ENCODE data around the gene ENTHD1.

Gene ENTHD1

DNA sequence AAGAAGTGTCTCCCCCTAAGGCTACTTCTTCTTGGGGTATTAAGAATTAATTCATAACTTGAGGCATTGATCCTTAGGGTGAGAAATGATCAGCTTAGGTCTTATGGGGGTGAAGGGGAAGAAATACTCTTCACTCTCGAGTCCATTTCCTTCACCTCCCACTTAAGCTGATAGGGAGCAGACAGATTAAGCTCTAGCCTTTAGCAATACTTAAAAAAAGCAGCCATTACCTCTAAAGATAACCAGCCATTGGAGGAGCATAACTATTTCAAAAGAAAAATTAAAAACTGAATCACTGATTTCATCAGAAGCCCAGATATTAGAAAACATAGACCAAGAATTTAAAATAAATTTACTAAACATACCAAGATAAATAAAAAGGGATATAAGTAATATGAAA, 60.5 kb downstream of the ENTHD1 start:
- Histone ChIP-seq H3K4me1 (ENCODE audit: control insufficient read depth, low read depth, low read length) (no peaks in the 10 kb centered on the region), H3K36me3 (ENCODE audit: control insufficient read depth, low read depth, low read length) (no peaks in the 10 kb centered on the region), H3K4me3 (ENCODE audit: low read length) (no peak overlapping the region), H3K27ac (ENCODE audit: low read length) (no peak overlapping the region), H3K27me3 (ENCODE audit: control insufficient read depth, insufficient read depth, low read length) (no peaks in the 10 kb centered on the region), H3K9me3 (ENCODE audit: control insufficient read depth, low read depth, low read length) (no peaks in the 10 kb centered on the region), H3K9ac (ENCODE audit: low read length) (no peak overlapping the region)

DNA sequence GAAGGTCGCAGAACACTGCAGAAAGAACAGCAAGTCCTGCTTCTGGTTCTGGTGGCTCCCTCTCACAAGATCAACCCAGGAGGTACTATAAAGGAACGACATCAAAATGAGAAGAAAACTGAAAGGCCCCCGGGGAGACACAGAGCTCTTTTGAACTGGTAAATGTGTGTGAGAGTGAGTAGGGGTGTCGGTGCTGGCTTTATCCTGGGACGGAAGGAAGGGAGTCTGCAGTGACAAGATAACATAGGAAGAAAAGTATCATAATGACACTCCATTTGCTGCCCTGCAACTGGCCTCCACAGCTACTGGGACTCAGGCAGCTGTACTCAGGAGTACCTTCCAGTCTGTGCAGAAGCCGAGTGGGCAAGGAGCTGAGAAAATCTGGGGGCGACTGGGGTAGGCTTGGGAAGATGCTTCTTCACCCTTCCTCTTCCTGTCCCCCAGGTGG, 60.9 kb downstream of the ENTHD1 start:
- Histone ChIP-seq H3K36me3 (ENCODE audit: control insufficient read depth, low read depth, low read length) (no peaks in the 10 kb centered on the region), H3K9me3 (ENCODE audit: control insufficient read depth, low read depth, low read length) (no peaks in the 10 kb centered on the region), H3K9ac (ENCODE audit: low read length) (no peak overlapping the region), H3K27me3 (ENCODE audit: control insufficient read depth, insufficient read depth, low read length) (no peaks in the 10 kb centered on the region), H3K4me1 (ENCODE audit: control insufficient read depth, low read depth, low read length) (no peaks in the 10 kb centered on the region), H3K4me3 (ENCODE audit: low read length) (no peak overlapping the region), H3K27ac (ENCODE audit: low read length) (no peak overlapping the region)

DNA sequence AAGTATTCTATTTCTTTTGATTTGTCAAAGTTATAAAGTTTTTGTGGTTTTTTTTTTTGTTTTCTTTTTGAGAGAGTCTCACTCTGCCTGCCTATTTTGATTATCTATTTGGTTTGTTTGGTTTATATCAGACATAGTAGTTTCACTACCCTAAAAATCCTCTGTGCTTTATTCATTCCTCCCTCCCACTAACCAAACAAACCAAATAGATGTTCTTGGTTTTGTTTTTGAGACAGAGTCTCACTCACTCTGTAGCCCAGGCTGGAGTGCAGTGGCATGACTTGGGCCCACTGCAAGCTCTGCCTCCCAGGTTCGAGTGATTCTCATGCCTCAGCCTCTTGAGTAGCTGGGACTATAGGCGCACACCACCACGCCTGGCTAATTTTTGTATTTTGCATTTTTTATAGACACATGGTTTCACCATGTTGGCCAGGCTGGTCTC, 67.9 kb downstream of the ENTHD1 start:
- H3K36me3 ChIP-seq (ENCODE audit: control insufficient read depth, low read depth, low read length) = no peaks in the 10 kb centered on the region
- no peak overlapping the region for H3K9ac ChIP-seq (ENCODE audit: low read length)
- H3K27me3 ChIP-seq (ENCODE audit: control insufficient read depth, insufficient read depth, low read length) = no peaks in the 10 kb centered on the region
- H3K4me3 ChIP-seq (ENCODE audit: low read length) = no peak overlapping the region
- H3K27ac ChIP-seq (ENCODE audit: low read length) = no peak overlapping the region
- no peaks in the 10 kb centered on the region for H3K9me3 ChIP-seq (ENCODE audit: control insufficient read depth, low read depth, low read length)
- no peaks in the 10 kb centered on the region for H3K4me1 ChIP-seq (ENCODE audit: control insufficient read depth, low read depth, low read length)

DNA sequence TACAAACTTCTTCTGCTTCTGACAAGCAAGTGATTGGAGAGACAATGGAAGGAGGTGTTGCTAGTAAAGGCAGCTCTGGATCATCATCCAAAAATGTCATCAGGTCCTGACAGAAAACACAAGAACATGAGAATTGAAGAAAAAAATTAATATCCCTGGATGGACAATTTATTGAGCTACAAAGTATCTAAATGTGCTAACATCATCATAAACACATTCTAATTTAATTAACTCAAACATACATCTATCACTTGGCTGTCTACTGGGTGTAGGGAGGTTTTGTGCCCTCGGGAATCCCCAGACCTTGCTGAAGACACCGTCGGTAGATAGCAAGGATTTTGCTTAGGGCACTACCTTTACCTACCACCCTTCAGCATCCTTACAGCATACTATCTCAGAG, 72.6 kb downstream of the ENTHD1 start:
- no peaks in the 10 kb centered on the region for H3K4me1 ChIP-seq (ENCODE audit: control insufficient read depth, low read depth, low read length)
- no peaks in the 10 kb centered on the region for H3K27me3 ChIP-seq (ENCODE audit: control insufficient read depth, insufficient read depth, low read length)
- no peak overlapping the region for H3K4me3 ChIP-seq (ENCODE audit: low read length)
- H3K9ac ChIP-seq (ENCODE audit: low read length) = no peak overlapping the region
- no peaks in the 10 kb centered on the region for H3K9me3 ChIP-seq (ENCODE audit: control insufficient read depth, low read depth, low read length)
- no peaks in the 10 kb centered on the region for H3K36me3 ChIP-seq (ENCODE audit: control insufficient read depth, low read depth, low read length)
- no peak overlapping the region for H3K27ac ChIP-seq (ENCODE audit: low read length)

DNA sequence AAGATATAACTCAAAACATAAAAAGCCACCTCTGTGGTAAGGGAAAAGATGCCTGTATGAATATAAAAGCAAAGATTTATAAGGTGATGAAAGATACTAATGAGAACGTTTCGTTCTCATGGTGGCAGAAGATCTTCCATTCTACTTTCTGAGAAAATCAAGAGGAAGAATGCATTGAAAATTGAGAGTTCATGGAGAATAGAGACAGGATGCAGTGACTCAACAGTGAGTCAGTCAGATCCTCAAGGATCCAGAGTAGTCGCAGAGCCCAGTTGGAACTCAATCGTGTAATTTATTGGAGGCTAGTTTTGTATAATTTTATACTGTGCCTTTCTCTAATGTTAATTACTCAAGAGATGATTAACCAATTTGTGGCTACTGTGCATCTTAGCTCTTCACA, 73.3 kb downstream of the ENTHD1 start:
- Histone ChIP-seq H3K27ac (ENCODE audit: low read length) (no peak overlapping the region), H3K9me3 (ENCODE audit: control insufficient read depth, low read depth, low read length) (no peaks in the 10 kb centered on the region), H3K36me3 (ENCODE audit: control insufficient read depth, low read depth, low read length) (no peaks in the 10 kb centered on the region), H3K4me1 (ENCODE audit: control insufficient read depth, low read depth, low read length) (no peaks in the 10 kb centered on the region), H3K9ac (ENCODE audit: low read length) (no peak overlapping the region), H3K27me3 (ENCODE audit: control insufficient read depth, insufficient read depth, low read length) (no peaks in the 10 kb centered on the region), H3K4me3 (ENCODE audit: low read length) (no peak overlapping the region)

DNA sequence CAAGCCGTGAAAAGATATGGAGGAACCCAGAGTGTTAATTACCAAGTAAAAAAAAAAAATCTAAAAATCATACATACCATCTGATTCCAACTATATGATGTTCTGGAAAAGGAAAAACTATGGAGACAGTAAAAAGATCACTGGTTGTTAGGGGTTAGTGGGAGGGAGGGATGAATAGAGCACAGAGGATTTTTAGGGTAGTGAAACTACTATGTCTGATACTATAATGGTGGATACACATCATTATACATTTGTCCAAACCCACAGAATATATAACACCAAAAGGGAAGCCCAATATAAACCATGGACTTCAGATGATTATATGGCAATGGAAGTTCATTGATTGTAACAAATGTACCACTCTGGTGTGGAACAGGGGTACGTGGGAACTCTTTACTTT, 74.1 kb downstream of the ENTHD1 start:
- Histone ChIP-seq H3K4me3 (ENCODE audit: low read length) (no peak overlapping the region), H3K27ac (ENCODE audit: low read length) (no peak overlapping the region), H3K27me3 (ENCODE audit: control insufficient read depth, insufficient read depth, low read length) (no peaks in the 10 kb centered on the region), H3K4me1 (ENCODE audit: control insufficient read depth, low read depth, low read length) (no peaks in the 10 kb centered on the region), H3K36me3 (ENCODE audit: control insufficient read depth, low read depth, low read length) (no peaks in the 10 kb centered on the region), H3K9me3 (ENCODE audit: control insufficient read depth, low read depth, low read length) (no peaks in the 10 kb centered on the region), H3K9ac (ENCODE audit: low read length) (no peak overlapping the region)

DNA sequence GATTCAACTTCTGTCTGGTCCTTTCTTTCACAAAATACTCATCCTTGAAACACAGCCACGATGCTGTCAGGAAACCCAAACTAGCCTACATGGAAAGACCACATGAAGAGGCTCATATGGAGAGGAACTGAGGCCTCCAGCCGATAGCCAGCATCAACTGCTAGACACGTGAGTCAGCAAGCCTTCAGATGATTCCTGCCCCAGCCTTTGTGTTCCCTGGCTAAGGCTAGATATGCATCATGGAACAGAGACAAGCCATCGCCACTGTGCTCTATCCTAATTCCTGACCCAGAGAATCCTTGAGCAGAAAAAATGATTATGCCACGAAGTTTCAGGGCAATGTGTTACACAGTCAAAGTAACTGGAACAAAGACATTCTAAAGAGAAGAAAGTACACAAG, 75.5 kb downstream of the ENTHD1 start:
- Histone ChIP-seq H3K9me3 (ENCODE audit: control insufficient read depth, low read depth, low read length) (no peaks in the 10 kb centered on the region), H3K4me3 (ENCODE audit: low read length) (no peak overlapping the region), H3K9ac (ENCODE audit: low read length) (no peak overlapping the region), H3K4me1 (ENCODE audit: control insufficient read depth, low read depth, low read length) (no peaks in the 10 kb centered on the region), H3K27me3 (ENCODE audit: control insufficient read depth, insufficient read depth, low read length) (no peaks in the 10 kb centered on the region), H3K27ac (ENCODE audit: low read length) (no peak overlapping the region), H3K36me3 (ENCODE audit: control insufficient read depth, low read depth, low read length) (no peaks in the 10 kb centered on the region)

DNA sequence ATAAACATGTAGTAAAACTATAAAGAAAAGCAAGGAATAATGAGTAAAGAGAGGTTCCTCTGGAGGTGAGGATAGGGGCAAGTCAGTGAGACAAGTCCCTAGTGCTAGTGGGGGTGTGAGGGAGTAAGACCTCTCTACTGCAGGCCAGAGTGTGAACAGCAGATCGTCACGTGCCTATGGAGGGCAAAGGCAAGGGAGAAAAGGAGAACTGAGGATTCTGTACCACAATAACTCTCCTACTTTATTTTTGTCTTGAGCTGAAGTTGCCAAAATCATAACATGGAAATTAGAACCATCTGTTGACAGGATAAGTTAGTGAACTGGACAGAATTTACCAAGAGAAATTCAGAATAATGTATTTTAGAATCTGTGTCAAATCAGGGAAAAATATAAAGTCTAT, 77.6 kb downstream of the ENTHD1 start:
- no peak overlapping the region for H3K4me3 ChIP-seq (ENCODE audit: low read length)
- H3K27me3 ChIP-seq (ENCODE audit: control insufficient read depth, insufficient read depth, low read length) = no peaks in the 10 kb centered on the region
- H3K9ac ChIP-seq (ENCODE audit: low read length) = no peak overlapping the region
- no peaks in the 10 kb centered on the region for H3K36me3 ChIP-seq (ENCODE audit: control insufficient read depth, low read depth, low read length)
- no peaks in the 10 kb centered on the region for H3K9me3 ChIP-seq (ENCODE audit: control insufficient read depth, low read depth, low read length)
- H3K27ac ChIP-seq (ENCODE audit: low read length) = no peak overlapping the region
- H3K4me1 ChIP-seq (ENCODE audit: control insufficient read depth, low read depth, low read length) = no peaks in the 10 kb centered on the region

DNA sequence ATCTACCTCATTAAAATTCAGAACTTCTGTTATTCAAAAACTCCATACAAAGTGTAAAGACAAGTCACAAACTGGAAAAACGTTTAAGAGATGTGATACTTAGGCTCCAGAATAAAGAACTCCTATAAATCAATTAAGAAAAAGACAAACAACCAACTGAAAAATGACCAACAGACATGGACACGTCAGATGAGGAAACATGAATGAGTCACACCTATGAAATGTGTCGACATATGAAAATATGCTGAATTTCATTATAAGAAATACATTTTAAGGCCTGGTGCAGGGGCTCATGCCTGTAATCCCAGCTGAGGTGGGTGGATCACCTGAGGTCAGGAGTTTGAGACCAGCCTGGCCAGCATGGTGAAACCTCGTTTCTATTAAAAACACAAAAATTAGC, 78.7 kb downstream of the ENTHD1 start:
- no peak overlapping the region for H3K4me3 ChIP-seq (ENCODE audit: low read length)

DNA sequence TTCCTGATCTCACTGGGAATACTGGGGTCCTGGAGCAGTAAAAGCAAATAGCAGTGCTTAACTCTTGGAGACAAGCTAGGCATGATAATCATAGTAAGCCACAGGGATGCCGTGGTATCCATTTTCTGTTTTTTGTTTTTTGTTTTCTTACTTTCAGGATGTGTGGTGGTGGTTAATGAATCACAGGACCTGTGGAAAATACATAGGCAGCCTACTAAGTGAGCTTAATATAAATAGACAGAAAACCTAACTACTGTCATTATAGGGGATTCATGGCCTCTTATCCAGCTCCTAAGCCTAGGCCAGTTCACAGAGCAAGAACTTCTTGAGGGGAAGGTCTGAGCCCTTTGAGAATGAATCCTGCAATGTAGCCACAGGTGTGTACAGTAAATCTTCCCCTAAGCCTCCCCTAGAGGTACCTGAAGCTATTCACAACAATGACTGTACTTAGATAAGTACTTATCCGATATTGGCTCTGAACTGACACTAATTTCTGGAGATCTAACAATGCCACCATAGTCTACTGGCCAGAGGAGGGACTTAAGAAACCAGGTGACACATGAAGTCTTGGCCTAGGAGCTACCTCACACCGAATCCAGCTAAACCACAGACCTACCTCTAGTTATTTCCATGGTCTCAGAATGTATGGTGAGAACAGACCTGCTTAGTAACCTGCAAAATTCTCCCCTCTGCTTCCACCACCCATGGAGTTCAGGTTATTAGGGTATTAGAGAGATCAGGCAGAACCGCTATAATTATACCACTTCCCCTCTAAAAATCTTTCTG, 83.6 kb downstream of the ENTHD1 start:
- no peaks in the 10 kb centered on the region for H3K4me1 ChIP-seq (ENCODE audit: control insufficient read depth, low read depth, low read length)
- H3K27ac ChIP-seq (ENCODE audit: low read length) = no peak overlapping the region
- no peaks in the 10 kb centered on the region for H3K36me3 ChIP-seq (ENCODE audit: control insufficient read depth, low read depth, low read length)
- no peaks in the 10 kb centered on the region for H3K9me3 ChIP-seq (ENCODE audit: control insufficient read depth, low read depth, low read length)
- H3K4me3 ChIP-seq (ENCODE audit: low read length) = no peak overlapping the region
- no peak overlapping the region for H3K9ac ChIP-seq (ENCODE audit: low read length)
- no peaks in the 10 kb centered on the region for H3K27me3 ChIP-seq (ENCODE audit: control insufficient read depth, insufficient read depth, low read length)

More for the DNA sequence above, 78.7 kb downstream of the ENTHD1 start:
- H3K4me1 ChIP-seq (ENCODE audit: control insufficient read depth, low read depth, low read length) = no peaks in the 10 kb centered on the region
- no peak overlapping the region for H3K27ac ChIP-seq (ENCODE audit: low read length)
- no peaks in the 10 kb centered on the region for H3K27me3 ChIP-seq (ENCODE audit: control insufficient read depth, insufficient read depth, low read length)
- no peak overlapping the region for H3K9ac ChIP-seq (ENCODE audit: low read length)
- H3K36me3 ChIP-seq (ENCODE audit: control insufficient read depth, low read depth, low read length) = no peaks in the 10 kb centered on the region
- no peaks in the 10 kb centered on the region for H3K9me3 ChIP-seq (ENCODE audit: control insufficient read depth, low read depth, low read length)

DNA sequence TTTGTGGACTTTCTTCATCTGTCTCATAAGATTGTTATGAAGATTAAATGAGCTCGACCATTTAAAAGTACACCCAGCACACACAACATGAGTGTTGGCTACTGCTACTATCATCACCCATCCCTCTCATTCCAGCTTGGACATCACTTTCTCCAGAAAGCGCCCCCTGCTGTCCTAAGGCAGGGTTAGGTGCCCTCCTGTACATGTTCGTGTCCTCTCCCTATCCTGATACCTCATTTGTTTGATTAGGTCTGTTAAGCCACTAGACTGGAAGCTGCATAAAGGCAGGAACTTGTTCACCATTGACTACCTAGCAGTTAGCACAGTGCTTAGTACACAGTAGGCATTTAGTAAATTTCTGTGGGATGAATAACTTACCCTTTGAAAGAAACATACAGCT, 85.5 kb downstream of the ENTHD1 start:
- Histone ChIP-seq H3K9me3 (ENCODE audit: control insufficient read depth, low read depth, low read length) (no peaks in the 10 kb centered on the region), H3K36me3 (ENCODE audit: control insufficient read depth, low read depth, low read length) (no peaks in the 10 kb centered on the region), H3K27me3 (ENCODE audit: control insufficient read depth, insufficient read depth, low read length) (no peaks in the 10 kb centered on the region), H3K27ac (ENCODE audit: low read length) (no peak overlapping the region), H3K9ac (ENCODE audit: low read length) (no peak overlapping the region), H3K4me1 (ENCODE audit: control insufficient read depth, low read depth, low read length) (no peaks in the 10 kb centered on the region), H3K4me3 (ENCODE audit: low read length) (no peak overlapping the region)

DNA sequence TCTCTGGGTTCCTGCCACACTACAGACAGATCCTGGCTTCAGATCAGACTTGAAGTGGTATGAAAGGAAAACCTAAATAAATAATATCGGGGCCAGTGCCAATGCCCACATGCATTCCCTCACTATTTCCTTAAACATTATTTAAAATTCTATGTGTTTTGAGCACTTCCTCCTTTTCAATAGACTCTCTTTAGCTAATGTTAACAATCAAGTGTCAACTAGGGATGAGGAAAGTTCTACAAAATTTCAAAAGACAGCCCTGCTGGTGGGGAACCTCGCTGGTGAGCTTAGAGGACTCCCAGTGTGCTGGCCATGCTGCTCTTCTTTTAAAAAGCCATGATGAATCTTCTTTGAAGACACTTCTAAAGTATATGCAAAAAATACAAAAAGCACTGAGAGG, 87.5 kb downstream of the ENTHD1 start:
- Histone ChIP-seq H3K27me3 (ENCODE audit: control insufficient read depth, insufficient read depth, low read length) (no peaks in the 10 kb centered on the region), H3K27ac (ENCODE audit: low read length) (no peak overlapping the region), H3K9ac (ENCODE audit: low read length) (no peak overlapping the region), H3K4me1 (ENCODE audit: control insufficient read depth, low read depth, low read length) (no peaks in the 10 kb centered on the region), H3K36me3 (ENCODE audit: control insufficient read depth, low read depth, low read length) (no peaks in the 10 kb centered on the region), H3K9me3 (ENCODE audit: control insufficient read depth, low read depth, low read length) (no peaks in the 10 kb centered on the region), H3K4me3 (ENCODE audit: low read length) (no peak overlapping the region)

Data from iPS-18a (cell line).